Measurements from ENCODE around the gene DCTN5. TPM values are rescaled to one million over a fixed set of nuclear protein-coding genes. Genes with fewer than 3 reads are reported as not detected.

Gene DCTN5
- polyA plus RNA-seq, 1 of the 3 experiments (the other 2 are of a cell fraction) = 45.6 TPM

DNA sequence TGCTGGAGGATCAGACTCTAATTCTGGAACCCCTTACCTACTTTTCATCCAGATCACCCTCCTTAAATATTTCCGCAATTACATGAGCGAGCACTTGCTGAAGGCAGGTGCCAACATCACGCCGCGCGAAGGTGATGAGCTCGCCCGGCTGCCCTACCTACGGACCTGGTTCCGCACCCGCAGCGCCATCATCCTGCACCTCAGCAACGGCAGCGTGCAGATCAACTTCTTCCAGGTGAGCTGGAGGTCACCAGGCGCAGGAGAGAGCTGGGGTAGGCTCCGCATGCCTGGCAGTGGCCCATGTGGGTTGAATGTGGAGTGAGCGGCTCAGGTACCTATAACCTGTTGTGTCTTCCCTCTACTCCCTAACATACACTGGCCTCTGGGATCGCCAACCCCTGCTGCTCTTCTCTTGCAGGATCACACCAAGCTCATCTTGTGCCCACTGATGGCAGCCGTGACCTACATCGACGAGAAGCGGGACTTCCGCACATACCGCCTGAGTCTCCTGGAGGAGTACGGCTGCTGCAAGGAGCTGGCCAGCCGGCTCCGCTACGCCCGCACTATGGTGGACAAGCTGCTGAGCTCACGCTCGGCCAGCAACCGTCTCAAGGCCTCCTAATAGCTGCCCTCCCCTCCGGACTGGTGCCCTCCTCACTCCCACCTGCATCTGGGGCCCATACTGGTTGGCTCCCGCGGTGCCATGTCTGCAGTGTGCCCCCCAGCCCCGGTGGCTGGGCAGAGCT lies 48.3 kb downstream of the DCTN5 start:
- ChIA-PET CTCF (interaction anchor here (1.3 kb wide), 1 partner anchor 12 kb away, joined by 4 read pairs; the partner anchor contains the start of gene PLK1), POLR2A (interaction anchor here (1.9 kb wide), 1 partner anchor 11 kb away, joined by 9 read pairs; the partner anchor contains the start of gene PLK1)
- Histone ChIP-seq H3K79me2 (ENCODE audit: insufficient read depth) (peaks cover 18% of the 10 kb centered on the region; the same call in 1 of the 2 replicates), H2AFZ (ENCODE audit: low read depth) (no peak overlapping the region), H3K4me2 (no peak overlapping the region), H3K36me3 (replicated peaks in 1 of 2; ENCODE audit: control insufficient read depth in 1 of 2, insufficient read depth in 2 of 2, low read length in 1 of 2) (peaks cover 42 to 47% of the 10 kb centered on the region in 2 experiments), H3K27ac (ENCODE audit: low read depth in 2 of 2, low read length in 1 of 2) (no peak overlapping the region), H3F3A (replicated peaks; ENCODE audit: insufficient read depth) (no peaks in the 10 kb centered on the region), H4K20me1 (ENCODE audit: insufficient read depth) (no peaks in the 10 kb centered on the region), H3K9me3 (no peaks in the 10 kb centered on the region), H3K9ac (no peak overlapping the region), H3K4me3 (ENCODE audit: low read depth in 2 of 2, low read length in 1 of 2) (no peak overlapping the region), H3K9me2 (no peaks in the 10 kb centered on the region), H3K27me3 (ENCODE audit: insufficient read depth) (no peaks in the 10 kb centered on the region), H3K4me1 (ENCODE audit: control insufficient read depth in 1 of 2, insufficient read depth in 2 of 2, low read depth in 1 of 2, low read length in 1 of 2) (no peaks in the 10 kb centered on the region)
- TF ChIP-seq ELF1 (IDR thresholded peaks at IDR 0.05) (no peak), RAD21 (IDR thresholded peaks at IDR 0.05; ENCODE audit: low read length) (no peak), TAF1 (IDR thresholded peaks at IDR 0.05; ENCODE audit: borderline replicate concordance, low read depth, low read length) (no peak), RXRA (IDR thresholded peaks at IDR 0.05; ENCODE audit: borderline replicate concordance, low read depth) (no peak), POLR2AphosphoS5 (IDR thresholded peaks at IDR 0.05; ENCODE audit: low read depth, low read length) (no peak), FOSL2 (IDR thresholded peaks at IDR 0.05; ENCODE audit: borderline replicate concordance, low read depth) (no peak), MXI1 (IDR thresholded peaks at IDR 0.05; ENCODE audit: low read depth, low read length) (no peak), USF2 (IDR thresholded peaks at IDR 0.05; ENCODE audit: borderline replicate concordance, low read depth, low read length) (no peak), EZH2phosphoT487 (IDR thresholded peaks at IDR 0.05; ENCODE audit: borderline replicate concordance, low read depth) (no peak), USF1 (IDR thresholded peaks at IDR 0.05; ENCODE audit: borderline replicate concordance, low read depth) (no peak), FOXM1 (IDR thresholded peaks at IDR 0.05; ENCODE audit: low read depth) (no peak), IRF3 (IDR thresholded peaks at IDR 0.05; ENCODE audit: low read depth, low read length) (no peak), TCF12 (IDR thresholded peaks at IDR 0.05) (no peak)
- TF ChIP-seq, protein P1, sequence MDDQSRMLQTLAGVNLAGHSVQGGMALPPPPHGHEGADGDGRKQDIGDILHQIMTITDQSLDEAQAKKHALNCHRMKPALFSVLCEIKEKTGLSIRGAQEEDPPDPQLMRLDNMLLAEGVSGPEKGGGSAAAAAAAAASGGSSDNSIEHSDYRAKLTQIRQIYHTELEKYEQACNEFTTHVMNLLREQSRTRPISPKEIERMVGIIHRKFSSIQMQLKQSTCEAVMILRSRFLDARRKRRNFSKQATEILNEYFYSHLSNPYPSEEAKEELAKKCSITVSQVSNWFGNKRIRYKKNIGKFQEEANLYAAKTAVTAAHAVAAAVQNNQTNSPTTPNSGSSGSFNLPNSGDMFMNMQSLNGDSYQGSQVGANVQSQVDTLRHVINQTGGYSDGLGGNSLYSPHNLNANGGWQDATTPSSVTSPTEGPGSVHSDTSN (IDR thresholded peaks at IDR 0.05) = no peak
- TF ChIP-seq, protein P2, sequence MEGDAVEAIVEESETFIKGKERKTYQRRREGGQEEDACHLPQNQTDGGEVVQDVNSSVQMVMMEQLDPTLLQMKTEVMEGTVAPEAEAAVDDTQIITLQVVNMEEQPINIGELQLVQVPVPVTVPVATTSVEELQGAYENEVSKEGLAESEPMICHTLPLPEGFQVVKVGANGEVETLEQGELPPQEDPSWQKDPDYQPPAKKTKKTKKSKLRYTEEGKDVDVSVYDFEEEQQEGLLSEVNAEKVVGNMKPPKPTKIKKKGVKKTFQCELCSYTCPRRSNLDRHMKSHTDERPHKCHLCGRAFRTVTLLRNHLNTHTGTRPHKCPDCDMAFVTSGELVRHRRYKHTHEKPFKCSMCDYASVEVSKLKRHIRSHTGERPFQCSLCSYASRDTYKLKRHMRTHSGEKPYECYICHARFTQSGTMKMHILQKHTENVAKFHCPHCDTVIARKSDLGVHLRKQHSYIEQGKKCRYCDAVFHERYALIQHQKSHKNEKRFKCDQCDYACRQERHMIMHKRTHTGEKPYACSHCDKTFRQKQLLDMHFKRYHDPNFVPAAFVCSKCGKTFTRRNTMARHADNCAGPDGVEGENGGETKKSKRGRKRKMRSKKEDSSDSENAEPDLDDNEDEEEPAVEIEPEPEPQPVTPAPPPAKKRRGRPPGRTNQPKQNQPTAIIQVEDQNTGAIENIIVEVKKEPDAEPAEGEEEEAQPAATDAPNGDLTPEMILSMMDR (IDR thresholded peaks at IDR 0.05) = no peak
- DNase-seq = no peak
- 96% methylated on average over 32 of the region's 36 CpGs for WGBS (ENCODE audit: low lambda C conversion rate)

Measured in SK-N-SH (cell line).